HepG2 (cell line): ENCODE results near the gene ATG2B. TPM values are rescaled to one million over a fixed set of nuclear protein-coding genes. Genes with fewer than 3 reads are reported as not detected.

Experiments
- ATAC-seq: fragments of 200-7000 bp; cut with Tn5 transposase; 3 replicates; pipeline ENCODE4 v1.9.1; 2020; ENCODE audit warnings: mild to moderate bottlenecking, moderate library complexity
- BruUV-seq: library from RNA; stranded (reverse); fragments of 400-500 nt; replicated peaks from 2 replicates; lab custom pipeline; 2021; lab: Mats Ljungman, UMichigan
- CTCF ChIA-PET: fragments of 300-600 bp; formaldehyde crosslinking; extraction: SDS; loops from one replicate; lab custom pipeline; 2021; ENCODE audit warnings: low total read pairs, inconsistent platforms, low intra/inter-chr PET ratio; lab: Yijun Ruan, JAX
- POLR2A ChIA-PET: fragments of 350-600 bp; sonication (Branson Sonifier 250); formaldehyde crosslinking; loops from one replicate; lab custom pipeline; 2020; ENCODE audit warnings: antibody characterized with exemption, inconsistent platforms; lab: Yijun Ruan, JAX
- DNase-seq: peaks from one replicate; pipeline ENCODE4 v3.0.0-alpha.2; 2015; ENCODE audit warnings: low spot score
- FAIRE-seq: peaks from 3 replicates; lab custom pipeline; 2011; peaks lifted over from hg19 to GRCh38; lab: Jason Lieb, UNC
- H2AFZ ChIP-seq: one replicate; pipeline ENCODE4 v1.6.1; 2011; ENCODE audit warnings: low read length, inconsistent platforms
- H3K27ac ChIP-seq: fragments of 300-600 bp; 3 replicates; pipeline ENCODE4 v1.8.0; 2011; ENCODE audit warnings: mixed run types, mild to moderate bottlenecking, mixed read lengths, low read length, inconsistent platforms; ENCODE audit not compliant: insufficient read depth; ENCODE audit errors: extremely low read length
- H3K27me3 ChIP-seq, 2 experiments: fragments of 200-600 bp in 1 of 2; 2 replicates in 1 of 2; 3 replicates in 1 of 2; pipeline versions ENCODE4 v1.6.0 to v1.8.0; 2011; ENCODE audit warnings: low read length in 2 of 2, mild to moderate bottlenecking in 2 of 2, moderate library complexity in 2 of 2, inconsistent platforms in 1 of 2; ENCODE audit not compliant: insufficient read depth in 2 of 2, control insufficient read depth in 1 of 2
- H3K36me3 ChIP-seq, 2 experiments: fragments of 200-600 bp in 1 of 2; replicated peaks in 1 of 2; 2 replicates in 1 of 2; 3 replicates in 1 of 2; pipeline versions ENCODE4 v1.5.1 to v1.8.0; 2011; ENCODE audit warnings: low read length in 2 of 2, inconsistent platforms in 1 of 2; ENCODE audit not compliant: insufficient read depth in 2 of 2, control insufficient read depth in 1 of 2
- H3K4me1 ChIP-seq: 2 replicates; pipeline ENCODE4 v1.5.1; 2012; ENCODE audit warnings: low read length, inconsistent platforms; ENCODE audit not compliant: insufficient read depth
- H3K4me2 ChIP-seq: 2 replicates; pipeline ENCODE4 v1.6.0; 2011; ENCODE audit warnings: low read depth, low read length, inconsistent platforms
- H3K4me3 ChIP-seq, 3 experiments: fragments of 200-600 bp in 1 of 3; sonication (generic), shearing (Covaris generic) in 1 of 3; replicated peaks in 1 of 3; 2 replicates each; pipeline ENCODE4 v1.5.1; 2011 to 2016; ENCODE audit warnings: low read length in 3 of 3, inconsistent platforms in 2 of 3, low read depth in 2 of 3, mild to moderate bottlenecking in 2 of 3, control low read depth in 1 of 3, mixed read lengths in 1 of 3; ENCODE audit not compliant: insufficient read depth in 1 of 3
- H3K79me2 ChIP-seq: one replicate; pipeline ENCODE4 v1.6.1; 2011; ENCODE audit warnings: low read length, inconsistent platforms; ENCODE audit not compliant: insufficient read depth
- H3K9ac ChIP-seq: 2 replicates; pipeline ENCODE4 v1.6.0; 2011; ENCODE audit warnings: mild to moderate bottlenecking, low read depth, low read length, inconsistent platforms; ENCODE audit not compliant: insufficient read depth
- H3K9me3 ChIP-seq: 2 replicates; pipeline ENCODE4 v1.5.1; 2012; ENCODE audit warnings: mild to moderate bottlenecking, low read length
- H4K20me1 ChIP-seq: 2 replicates; pipeline ENCODE4 v1.6.0; 2011; ENCODE audit warnings: inconsistent platforms, mild to moderate bottlenecking, low read length, moderate library complexity; ENCODE audit not compliant: insufficient read depth
- KMT2A ChIP-seq: sonication (generic); formaldehyde crosslinking; IDR thresholded peaks from 2 replicates; pipeline ENCODE4 v1.4.0; 2020; ENCODE audit warnings: missing genetic modification reagents
- SP140L ChIP-seq: sonication (generic); formaldehyde crosslinking; IDR thresholded peaks from 2 replicates; pipeline ENCODE4 v1.4.0; 2020; ENCODE audit warnings: missing genetic modification reagents, borderline replicate concordance
- TCF12 ChIP-seq, 2 experiments: fragments of 450-650 bp in 1 of 2; sonication (generic) in 1 of 2; formaldehyde crosslinking in 1 of 2; IDR thresholded peaks; 2 replicates each; pipeline versions ENCODE4 v1.6.1 to v1.8.0; 2017 to 2022; ENCODE audit warnings: antibody characterized with exemption in 1 of 2, mild to moderate bottlenecking in 1 of 2, missing genetic modification reagents in 1 of 2, moderate library complexity in 1 of 2
- ZNF263 ChIP-seq: sonication (generic); formaldehyde crosslinking; IDR thresholded peaks from 2 replicates; pipeline ENCODE4 v1.4.0; 2020; ENCODE audit warnings: missing genetic modification reagents
- ZNF792 ChIP-seq: IDR thresholded peaks from 2 replicates; pipeline ENCODE4 v1.6.1; 2016
- WGBS: methylation state at CpG from one replicate; pipeline ENCODE4 v1.1.6; 2017; ENCODE audit warnings: low lambda C conversion rate; 5-methylcytosine and 5-hydroxymethylcytosine counted together
- in situ Hi-C: cut with HindIII; loops from 2 replicates; pipeline ENCODE4 v1.10.0; 2017; ENCODE audit warnings: low pct_unique_long_range_greater_than_20kb; ENCODE audit not compliant: extremely low pct_ligation_motif_present
- intact Hi-C: fragments of 100-400 bp; cut with micrococcal nuclease; formaldehyde crosslinking; loops from one replicate; pipeline ENCODE4 v1.10.0; 2022; ENCODE audit not compliant: unreplicated experiment
- polyA plus RNA-seq, 8 experiments: library from polyadenylated mRNA; depleted of rRNA in 3 of 8; stranded (reverse) in 7 of 8; unstranded in 1 of 8; fragments of >200 nt; fragmentation: Illumina TruSeq in 4 of 8; extraction: Trizol in 4 of 8; gene quantifications; 2 replicates each; pipeline versions ENCODE4 v1.2.1 to v1.2.3, GENCODE V29; 2011 to 2016; ENCODE audit warnings: low read depth in 4 of 8, missing spikeins in 1 of 8, mixed read lengths in 1 of 8; ENCODE audit not compliant: insufficient read depth in 1 of 8
- total RNA-seq, 5 experiments: library from RNA; depleted of rRNA; stranded (reverse); fragments of >200 nt; fragmentation: Illumina TruSeq; extraction: Trizol; gene quantifications; 2 replicates each; pipeline ENCODE4 v1.2.3, GENCODE V29; 2016; ENCODE audit warnings: low read depth in 1 of 5
- TF ChIP-seq, protein P1 (sequence below): fragments of 450-650 bp; IDR thresholded peaks from 2 replicates; pipeline ENCODE4 v1.6.1; 2016

Gene ATG2B
- total and polyA plus RNA-seq, 2 of the 13 experiments (the other 11 are each of a cell fraction or from before 2014, with no cell fraction given), result 7.4 to 7.5 TPM

DNA sequence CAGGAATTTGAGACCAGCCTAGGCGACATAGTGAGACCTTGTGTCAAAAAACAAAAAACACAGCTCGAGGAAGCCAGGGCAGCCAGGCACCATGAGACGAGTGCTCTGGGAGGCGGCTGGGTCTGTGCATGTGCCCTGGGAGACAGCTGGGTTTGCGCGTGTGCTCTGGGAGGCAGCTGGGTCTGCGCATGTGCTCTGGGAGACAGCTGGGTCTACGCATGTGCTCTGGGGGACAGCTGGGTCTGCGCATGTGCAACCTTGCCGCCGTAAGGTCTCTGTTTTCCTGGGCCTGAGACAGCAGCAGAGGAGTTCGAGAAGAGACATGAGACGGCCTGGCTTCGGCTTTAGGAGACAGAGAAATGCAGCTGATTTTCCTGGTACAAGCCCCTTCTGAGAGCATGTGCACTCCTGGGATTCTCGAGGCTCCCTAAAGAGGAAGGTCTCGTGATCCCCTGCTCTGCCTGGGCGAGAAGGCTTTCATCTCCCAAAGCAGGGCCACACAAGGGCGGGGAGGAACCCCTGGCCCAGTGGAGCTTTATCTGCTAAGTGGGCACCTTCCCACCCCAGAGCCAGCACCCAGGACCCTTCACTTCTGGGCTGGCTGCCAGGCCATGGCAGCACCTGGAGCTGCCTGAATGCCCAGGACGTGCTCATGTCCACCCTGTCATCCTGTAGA, 110.7 kb downstream of the ATG2B start:
- no peak overlapping the region for H3K4me2 ChIP-seq

DNA sequence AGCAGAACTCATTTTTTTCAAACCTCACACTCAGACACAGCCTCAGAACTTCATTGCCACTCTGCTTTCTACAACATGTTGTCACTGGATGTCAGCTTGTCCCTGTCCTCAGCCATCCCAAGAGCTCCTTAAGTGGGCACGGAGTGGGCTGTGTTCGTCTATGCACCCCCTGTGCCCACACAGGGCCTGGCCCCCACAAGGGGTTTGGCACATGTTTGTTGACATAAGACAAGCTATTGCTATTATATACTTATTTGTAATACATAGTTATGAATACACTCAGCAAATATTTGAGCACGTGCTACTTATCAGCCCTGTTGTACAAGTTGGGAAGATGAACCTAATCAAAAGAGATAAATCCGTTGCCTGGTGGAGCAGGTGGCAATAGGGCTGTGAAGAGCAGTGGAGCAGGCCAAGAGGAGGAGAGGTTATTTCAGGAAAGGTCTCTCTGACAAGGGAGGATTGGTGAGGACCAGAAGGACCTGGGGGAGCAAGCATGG, 111.4 kb downstream of the ATG2B start:
- ChIA-PET CTCF (no interaction called here), POLR2A (no interaction called here)
- Histone ChIP-seq H3K27ac (no peak overlapping the region), H3K4me3 (no peak overlapping the region), H3K4me1 (no peaks in the 10 kb centered on the region), H3K79me2 (no peaks in the 10 kb centered on the region), H3K4me2 (no peak overlapping the region), H3K36me3 (no peaks in the 10 kb centered on the region), H2AFZ (no peak overlapping the region), H4K20me1 (no peaks in the 10 kb centered on the region), H3K9me3 (no peaks in the 10 kb centered on the region), H3K27me3 (peaks cover 0 to 26% of the 10 kb centered on the region in 2 experiments; a peak in 2 of 5 replicates), H3K9ac (no peak overlapping the region)
- in situ Hi-C loops (no loop called here), intact Hi-C loops (no loop called here)
- TF ChIP-seq TCF12 (IDR thresholded peaks at IDR 0.05) (no peak), TCF12 (CRISPR knock-in tag; IDR thresholded peaks at IDR 0.05) (no peak), KMT2A (CRISPR knock-in tag) (no peak), SP140L (CRISPR knock-in tag) (no peak), ZNF792 (CRISPR knock-in tag) (no peak)
- DNase-seq, result no peak
- ATAC-seq, result no peak
- WGBS, result 3% methylated on average over 2 of the region's 4 CpGs
- FAIRE-seq, result no peak
- no TSS peak for BruUV-seq

More for the DNA sequence above, 110.7 kb downstream of the ATG2B start:
- 18% methylated on average over 5 of the region's 19 CpGs for WGBS
- no peaks in the 10 kb centered on the region for H3K9me3 ChIP-seq
- DNase-seq, result no peak
- intact Hi-C loops (no loop called here), in situ Hi-C loops (no loop called here)
- ChIA-PET POLR2A (no interaction called here), CTCF (no interaction called here)
- no peaks in the 10 kb centered on the region for H3K4me1 ChIP-seq
- H3K4me3 ChIP-seq, result no peak overlapping the region
- H2AFZ ChIP-seq, result no peak overlapping the region
- no peak overlapping the region for H3K27ac ChIP-seq
- no TSS peak for BruUV-seq
- ATAC-seq, result no peak
- H3K79me2 ChIP-seq, result no peaks in the 10 kb centered on the region
- no peaks in the 10 kb centered on the region for H3K36me3 ChIP-seq
- peaks cover 0 to 29% of the 10 kb centered on the region in 2 experiments; a peak in 2 of 5 replicates for H3K27me3 ChIP-seq
- no peaks in the 10 kb centered on the region for H4K20me1 ChIP-seq
- FAIRE-seq, result no peak
- TF ChIP-seq ZNF263 (CRISPR knock-in tag), result no peak
- TF ChIP-seq, protein P1, sequence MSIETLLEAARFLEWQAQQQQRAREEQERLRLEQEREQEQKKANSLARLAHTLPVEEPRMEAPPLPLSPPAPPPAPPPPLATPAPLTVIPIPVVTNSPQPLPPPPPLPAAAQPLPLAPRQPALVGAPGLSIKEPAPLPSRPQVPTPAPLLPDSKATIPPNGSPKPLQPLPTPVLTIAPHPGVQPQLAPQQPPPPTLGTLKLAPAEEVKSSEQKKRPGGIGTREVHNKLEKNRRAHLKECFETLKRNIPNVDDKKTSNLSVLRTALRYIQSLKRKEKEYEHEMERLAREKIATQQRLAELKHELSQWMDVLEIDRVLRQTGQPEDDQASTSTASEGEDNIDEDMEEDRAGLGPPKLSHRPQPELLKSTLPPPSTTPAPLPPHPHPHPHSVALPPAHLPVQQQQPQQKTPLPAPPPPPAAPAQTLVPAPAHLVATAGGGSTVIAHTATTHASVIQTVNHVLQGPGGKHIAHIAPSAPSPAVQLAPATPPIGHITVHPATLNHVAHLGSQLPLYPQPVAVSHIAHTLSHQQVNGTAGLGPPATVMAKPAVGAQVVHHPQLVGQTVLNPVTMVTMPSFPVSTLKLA, result peak; percentile 94
- no peak overlapping the region for H3K9ac ChIP-seq
